Hematopoietic multipotent progenitor cell (in vitro differentiated cells): Measurements from ENCODE around the gene RELT. TPM values are rescaled to one million over a fixed set of nuclear protein-coding genes. Genes with fewer than 3 reads are reported as not detected.

ENCODE experiments used
- DNase-seq, 3 donors: peaks; one replicate each; pipeline ENCODE4 v3.0.0-alpha.2; 2011 to 2015; ENCODE audit warnings: low read depth in 2 of 3, low spot score in 2 of 3
- total RNA-seq: library from RNA; depleted of rRNA; stranded (reverse); fragments of >200 nt; gene quantifications from one replicate; pipeline ENCODE4 v1.2.3, GENCODE V29; 2012

RELT gene
- total RNA-seq, 1 donor: 69.2 TPM

DNA sequence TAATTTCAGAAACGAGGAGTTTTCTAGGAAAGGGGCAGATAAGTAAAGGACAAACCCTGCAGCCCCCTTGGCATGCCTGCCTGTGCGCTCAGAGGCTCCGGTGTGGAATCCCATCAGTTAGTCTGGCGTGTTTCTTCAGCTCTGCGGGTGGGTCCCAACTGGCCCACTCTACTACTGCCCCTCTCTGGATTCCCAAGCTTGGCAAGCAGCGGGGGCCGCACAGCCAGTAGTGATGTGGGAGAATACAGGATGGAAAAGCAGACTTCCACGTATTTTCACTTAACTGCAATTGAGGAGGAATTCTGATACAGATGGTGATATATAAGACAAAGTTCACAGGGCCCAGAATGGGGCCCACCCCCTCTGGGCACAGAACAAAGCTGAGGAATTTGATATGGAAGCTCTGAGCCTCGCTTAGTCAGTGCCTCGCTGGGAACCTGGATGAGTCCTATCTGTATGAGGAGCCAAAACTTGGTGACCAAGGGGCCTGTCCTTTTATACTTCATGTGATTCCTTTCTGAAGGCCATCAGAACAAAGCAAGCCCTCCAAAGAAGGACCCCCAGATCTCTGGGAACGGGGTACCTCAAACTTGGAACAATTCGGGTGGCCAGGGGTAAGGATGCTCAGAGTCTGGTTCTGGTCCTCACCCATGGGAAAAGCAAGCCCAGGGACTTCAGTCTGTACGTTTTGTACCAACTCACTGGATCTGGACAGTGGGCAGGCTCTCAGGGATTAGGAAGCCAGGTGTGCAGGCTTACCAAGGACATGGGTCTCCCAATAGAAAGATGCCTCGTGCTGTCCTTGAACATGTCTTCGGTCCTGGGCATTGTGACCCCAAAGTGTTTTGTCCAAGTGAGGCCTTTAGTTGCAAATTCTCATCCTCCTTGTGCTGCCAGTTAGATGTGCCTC lies 26.0 kb downstream of the RELT start:
- DNase-seq: no peak

DNA sequence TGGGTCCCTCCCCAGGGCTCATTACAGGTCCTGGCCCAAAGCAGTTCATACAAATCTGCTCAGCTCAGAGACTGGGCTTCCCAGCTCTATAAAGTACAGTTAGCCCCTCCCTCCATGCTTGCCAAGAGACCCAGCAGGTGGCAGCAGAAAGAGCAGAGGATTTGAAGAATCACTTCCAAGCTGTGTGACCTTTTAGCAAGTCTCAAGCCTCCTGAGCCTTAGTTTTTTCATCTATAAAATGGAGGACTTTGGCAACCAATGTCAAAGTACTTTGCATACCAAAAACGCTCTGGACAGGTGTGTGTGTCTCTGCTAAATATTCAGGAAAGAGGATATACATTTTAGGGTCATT lies 26.6 kb downstream of the RELT start:
- DNase-seq: peak in 1 of 3 donors; percentile 65

DNA sequence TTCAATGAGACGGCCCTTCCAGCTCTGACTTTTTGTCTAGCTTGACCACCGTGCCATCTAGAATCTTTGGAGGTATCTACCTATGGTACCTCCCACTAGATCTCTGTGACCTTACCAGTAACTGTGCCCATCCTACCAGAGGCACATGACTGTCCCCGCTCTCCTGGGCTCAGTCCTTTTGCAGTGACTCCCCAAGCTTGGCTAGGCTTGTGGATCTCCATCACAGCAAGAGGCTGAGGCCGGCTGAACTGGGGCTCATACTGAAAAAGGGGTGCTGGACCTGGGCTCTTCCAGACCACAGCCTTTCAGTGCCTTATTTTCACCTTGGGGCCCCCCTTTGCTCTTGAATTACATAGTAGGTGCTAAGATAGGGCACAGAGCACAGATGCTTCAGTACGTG lies 27.3 kb downstream of the RELT start:
- no peak for DNase-seq

DNA sequence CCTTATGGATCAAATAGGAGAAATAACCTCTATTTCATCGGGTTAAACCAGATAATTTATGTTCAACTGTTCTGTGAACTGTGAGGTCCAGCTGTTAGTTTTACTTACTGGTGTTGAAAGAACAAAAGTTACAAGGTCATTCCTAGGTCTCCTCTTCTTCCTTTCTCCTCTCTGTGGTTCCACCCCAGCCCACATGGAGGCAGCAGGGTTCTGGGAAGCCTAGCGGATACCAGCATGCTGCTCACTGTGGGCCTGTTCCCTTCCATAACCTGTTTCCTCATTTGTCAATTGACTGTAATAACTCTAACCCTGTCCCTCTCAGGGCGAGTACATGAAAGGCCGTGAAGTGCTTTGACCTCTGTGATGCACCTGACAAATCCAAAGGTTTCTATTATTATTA lies 27.8 kb downstream of the RELT start:
- peak in 2 of 3 donors; percentile 56 to 77 for DNase-seq

DNA sequence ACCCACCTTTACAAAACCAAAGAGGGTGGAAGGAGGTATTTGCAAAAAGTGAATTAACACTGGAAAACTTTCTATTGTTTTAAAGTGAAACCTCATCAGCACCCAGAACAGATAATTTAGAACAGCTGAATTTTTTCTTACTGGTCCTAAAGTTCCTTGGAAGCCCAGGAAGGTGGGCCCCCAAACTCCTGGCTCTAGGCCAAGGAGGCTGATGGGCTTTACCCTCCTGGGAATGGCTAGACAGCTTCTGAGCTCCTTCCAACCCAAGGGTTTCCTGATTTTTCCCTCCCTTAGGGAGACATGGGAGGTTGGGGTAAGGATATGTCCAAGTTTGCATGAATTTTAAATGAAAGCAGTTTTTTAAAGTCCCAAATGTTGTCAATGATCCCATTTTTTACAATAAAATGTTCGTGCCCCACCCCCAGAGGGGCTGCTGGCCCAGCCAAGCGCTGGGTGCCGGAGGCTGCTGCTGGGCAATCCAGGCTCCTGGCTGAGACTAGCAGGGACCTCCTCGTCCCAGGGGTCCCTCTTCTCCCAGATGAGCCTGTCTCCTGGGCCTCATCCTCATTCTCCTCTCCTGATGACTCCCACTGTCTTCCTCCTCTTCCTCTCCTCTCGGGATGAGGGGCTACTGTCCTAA lies 28.4 kb downstream of the RELT start:
- no peak for DNase-seq

DNA sequence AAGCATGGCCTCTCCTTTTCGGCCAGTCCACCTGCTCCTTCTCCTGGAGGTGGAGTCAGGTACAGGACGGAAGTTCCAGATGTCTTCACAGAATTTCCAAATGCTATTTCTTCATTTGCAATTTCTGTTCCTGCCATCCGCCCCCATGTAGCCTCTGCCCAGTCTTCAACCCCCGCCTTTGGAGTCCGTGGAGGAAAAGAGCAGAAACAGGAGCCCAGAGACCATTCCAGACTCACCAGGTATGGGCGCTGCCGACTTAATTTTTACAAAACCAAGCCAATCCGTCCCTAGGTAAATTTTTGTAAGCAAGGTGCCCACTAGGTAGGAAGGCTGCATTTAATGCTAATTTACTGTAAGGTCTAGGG lies 28.9 kb downstream of the RELT start:
- DNase-seq: no peak

DNA sequence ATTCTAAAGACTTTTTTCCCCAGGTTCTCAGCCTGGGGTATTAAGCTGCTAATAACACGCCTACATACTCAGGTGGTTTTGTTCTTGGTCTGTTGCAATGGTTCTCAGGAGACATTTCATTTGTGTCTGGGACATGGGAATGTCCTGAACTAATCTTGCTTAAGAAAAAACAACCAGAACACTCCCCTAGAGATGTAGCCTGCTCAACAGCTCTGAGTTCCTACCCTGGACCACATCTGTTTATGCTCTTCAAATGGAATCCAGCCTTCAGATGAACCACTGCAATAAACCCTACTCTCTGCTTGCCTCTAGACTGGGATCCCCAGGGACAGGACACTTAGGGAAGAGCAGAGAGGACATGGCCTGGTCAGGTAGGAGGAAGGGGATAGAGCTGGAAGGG lies 29.9 kb downstream of the RELT start:
- DNase-seq: no peak

DNA sequence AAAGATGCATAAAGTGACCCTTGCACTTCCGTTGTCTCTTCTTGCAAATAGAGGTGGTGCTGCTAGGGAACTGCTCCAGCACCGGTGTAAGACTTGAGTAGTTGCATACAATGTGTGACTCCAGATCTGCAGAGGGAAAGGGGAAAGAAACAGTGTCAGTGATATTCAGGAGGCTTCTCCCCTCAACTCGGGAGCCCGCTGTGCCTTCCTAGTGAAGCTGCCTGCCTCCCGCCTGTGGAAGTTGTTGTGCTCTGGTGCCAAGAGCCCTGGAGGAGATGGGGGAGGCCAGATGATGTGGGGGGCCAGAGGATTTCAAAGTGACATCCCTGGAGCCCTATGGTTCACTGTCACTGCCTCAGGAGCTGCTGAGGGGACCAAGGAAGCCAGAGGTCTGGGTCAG lies 30.4 kb downstream of the RELT start:
- DNase-seq: no peak

DNA sequence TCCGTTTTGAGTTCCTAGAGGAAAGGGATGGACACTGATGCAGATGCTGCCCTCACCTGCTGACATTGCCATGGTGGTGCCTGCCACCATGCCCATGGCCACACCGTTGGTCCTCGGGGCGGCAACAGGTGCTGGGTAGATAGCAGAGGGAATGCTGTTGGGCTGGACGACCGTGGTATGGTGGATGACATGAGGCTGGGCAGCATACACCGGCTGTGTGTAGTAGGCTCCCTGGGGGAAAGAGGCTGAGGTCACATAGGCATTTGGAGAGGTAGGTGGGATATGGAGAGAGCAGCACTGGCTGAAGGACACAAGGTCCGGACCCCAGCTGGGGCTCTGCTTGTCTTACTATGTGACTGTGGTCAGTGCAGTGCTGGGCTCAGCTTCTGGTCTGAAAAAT lies 33.2 kb downstream of the RELT start:
- DNase-seq: no peak

DNA sequence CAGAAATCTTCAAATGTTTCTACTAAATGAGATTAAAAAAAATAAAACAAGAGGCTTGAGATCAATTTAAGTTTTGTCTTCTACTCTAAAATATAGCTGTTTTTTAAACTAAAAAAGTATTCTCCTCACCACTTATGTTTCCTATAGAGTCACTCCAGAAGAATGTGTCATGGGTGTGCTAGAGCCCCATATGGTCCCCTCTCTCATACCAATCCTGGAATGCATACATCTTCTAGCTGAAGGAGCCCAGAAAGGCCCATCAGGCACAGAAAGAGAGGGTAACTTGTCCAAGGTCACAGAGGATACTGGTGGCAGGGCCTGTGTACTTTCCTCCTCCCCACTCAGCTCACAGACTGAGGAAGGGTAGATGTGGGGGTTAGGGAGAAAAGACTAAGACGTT lies 34.4 kb downstream of the RELT start:
- no peak for DNase-seq

DNA sequence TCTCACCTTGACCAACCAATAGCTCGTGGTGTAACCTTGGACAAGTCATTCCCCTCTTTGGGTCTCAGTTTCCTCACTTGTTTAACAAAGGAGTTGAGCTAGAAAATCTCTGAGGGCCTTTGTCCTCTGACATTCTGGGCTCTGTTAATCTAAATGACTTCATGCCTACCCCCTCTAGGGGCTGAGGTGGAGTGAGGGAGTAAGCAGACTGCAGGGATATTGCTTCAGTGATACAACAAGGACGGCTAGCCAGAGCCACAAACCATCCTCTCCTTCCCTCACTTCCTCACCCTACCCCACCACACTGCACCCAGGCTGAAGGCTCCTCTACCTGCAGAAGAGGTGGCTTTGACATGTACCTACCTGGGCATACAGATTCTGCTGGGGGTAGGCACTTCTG lies 34.8 kb downstream of the RELT start:
- no peak for DNase-seq

DNA sequence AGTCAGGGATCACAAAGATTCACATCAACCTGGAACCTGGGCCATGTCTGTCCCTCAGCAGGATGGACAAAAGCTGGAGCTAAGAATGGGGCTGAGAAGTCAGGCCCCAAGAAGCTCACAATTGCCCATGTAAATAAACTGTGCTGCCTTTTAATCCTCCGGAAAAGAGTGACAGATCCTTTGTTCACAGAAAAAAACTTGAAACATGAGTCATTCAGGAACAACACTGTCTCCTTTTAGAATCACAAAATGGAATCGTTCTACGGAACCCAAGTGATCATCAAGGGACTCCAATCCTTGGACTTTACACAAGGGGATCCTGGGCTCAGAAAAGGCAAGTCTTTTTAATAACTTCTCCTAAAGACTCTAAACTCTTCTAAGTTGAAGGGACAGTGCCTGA lies 36.1 kb downstream of the RELT start:
- no peak for DNase-seq

DNA sequence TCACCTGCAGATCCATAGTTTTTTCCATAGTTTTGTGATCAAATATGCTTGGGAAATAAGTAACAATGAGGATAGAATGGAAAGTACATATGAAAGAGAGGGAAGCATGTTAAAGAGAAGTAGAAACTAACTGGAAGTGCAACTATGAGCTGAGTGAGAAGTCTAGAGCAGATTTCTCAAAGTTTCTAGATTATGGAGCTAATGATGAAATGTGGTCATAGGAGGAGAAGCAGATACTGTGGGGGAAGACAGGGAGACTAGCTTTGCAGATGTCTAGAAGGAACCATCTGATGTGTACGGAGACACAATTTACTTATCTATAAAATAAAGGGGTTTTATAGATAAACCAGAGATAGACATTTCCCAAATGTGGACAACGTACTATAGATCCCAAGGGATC lies 37.1 kb downstream of the RELT start:
- no peak for DNase-seq

DNA sequence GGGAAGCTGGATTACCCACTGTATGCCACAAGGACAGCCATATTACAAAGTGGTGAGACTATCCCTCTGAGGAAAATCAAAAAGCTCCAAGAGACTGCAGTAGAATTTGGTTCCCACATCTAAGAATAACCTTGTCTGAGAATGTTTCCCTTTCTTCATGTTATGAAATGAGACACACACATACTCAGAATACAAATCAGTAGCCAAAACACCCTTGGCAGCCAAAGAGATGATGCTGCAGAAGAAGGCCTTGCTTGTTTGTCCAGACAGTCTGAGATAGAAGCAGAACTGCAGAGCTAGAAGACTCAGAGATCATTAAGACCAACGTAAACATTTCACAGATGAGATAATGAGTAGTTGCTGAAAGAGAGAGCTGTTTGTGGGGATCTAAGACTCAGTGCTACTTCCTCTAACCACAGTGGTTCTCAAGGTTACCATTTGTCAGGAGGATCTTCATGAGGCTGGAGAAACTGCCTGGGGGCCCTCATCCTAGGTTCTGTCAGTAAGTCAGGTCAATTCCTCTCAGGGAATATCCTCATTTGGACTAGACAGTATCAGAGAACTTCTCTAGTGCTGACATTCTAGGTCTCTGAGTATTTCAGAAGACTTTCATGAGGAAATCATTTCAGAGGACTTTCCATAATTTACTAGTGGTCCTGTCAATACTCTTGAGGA lies 38.9 kb downstream of the RELT start:
- DNase-seq: peak in 1 of 3 donors; percentile 21

DNA sequence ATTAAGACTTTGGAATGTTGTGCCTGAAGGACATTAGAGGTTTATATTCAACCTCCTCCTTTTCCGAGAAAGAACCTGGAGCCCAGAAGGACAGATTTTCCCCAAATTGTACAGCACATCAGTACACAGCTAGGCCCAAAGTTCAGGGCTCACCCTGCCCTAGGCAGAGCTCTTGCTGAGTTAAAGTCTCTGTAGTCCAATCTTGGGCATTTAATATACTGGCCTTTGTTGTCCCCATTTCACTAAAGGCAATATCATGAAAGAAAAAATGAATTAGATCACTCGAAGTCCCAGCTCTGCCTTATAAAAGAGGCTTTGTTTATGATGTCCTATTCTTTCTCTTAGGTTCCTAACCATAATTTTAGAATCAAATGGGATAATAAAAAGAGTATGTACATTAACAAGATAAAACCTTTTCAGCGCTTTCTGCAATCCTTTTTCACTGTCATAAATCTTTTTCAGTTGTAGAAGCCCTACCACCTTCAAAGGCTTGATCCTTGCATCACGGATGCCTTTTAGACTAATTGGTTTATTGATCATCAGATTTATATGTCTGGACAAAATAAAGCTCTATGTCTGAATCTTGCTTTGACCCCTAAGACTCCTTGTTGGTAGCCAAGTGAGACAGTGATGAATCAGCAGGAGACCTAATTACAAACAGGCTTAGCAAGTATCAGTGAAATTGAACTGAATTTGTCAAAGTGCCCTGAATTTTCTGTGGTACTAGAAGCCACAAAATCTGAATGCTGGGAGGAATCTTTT lies 39.8 kb downstream of the RELT start:
- no peak for DNase-seq

DNA sequence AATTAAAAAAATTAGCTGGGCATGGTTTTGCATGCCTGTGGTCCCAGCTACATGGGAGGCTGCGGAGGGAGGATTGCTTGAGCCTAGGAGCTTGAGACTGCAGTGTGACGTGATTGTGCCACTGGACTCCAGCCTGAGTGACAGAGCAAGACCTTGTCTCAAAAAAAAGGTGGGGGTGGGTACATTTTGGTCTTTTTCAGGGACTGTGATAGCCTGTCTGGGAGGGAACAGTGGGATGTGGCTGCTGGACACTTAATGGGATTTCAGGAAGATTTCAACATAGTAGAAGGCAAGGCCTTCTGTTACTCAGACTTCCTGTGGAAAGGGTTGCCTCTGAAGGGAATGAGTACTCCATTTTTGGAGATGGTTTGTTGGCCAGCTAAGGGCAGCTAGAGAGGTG lies 40.6 kb downstream of the RELT start:
- no peak for DNase-seq

DNA sequence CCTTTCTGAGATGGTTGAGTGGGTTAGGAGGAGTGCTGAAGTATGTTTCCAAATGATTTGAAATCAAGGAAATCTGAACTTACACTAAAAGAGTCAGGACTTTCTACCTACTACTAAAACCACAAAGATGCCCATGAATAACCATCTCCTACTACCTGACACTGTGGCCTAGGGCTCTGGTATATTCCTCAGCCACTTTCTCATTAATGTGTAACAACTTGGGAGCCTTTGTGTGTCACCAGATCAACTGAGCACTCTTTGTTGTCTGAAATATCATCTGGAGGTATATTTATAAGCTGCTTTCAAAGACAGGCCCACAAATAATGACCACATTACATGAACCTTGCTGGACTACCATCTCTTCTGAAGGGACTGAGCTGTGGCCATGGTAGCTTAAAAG lies 43.9 kb downstream of the RELT start:
- no peak for DNase-seq

DNA sequence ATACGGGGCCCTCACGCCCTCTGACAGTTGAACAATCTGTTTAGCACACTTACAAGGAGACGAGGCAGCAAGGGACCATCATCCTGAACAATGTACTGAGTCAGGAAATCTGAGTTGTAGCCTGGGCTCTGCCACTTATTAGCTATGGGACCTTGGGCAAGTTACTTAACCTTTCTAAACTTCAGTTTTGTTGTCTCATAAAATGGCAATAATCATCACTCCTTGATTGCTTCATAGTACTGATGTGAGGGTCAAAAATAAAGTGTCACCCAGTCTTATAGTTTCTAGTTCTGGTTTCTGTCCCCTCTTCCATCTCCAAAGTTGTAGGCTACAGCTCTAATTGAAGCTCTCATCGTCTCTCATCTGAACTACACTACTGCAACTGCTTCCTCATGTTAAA lies 46.7 kb downstream of the RELT start:
- no peak for DNase-seq

DNA sequence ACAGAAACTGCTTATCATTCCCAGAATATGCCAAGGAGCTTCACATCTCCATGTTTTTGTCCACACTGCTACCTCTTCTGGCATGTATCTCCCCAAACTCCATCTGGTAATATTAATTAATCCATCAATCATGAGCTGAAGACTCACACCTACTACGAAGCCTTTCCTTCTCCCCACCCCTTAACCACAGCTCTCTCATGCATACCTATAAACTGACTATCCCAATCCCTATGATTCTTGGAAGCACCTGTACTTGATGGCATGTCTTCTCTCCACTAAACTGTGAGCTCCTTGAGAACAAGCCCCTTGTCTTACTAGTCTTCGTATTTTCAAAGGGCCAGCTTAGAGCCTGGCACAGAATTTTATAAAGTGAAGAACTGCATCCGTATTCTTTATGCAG lies 47.3 kb downstream of the RELT start:
- no peak for DNase-seq

DNA sequence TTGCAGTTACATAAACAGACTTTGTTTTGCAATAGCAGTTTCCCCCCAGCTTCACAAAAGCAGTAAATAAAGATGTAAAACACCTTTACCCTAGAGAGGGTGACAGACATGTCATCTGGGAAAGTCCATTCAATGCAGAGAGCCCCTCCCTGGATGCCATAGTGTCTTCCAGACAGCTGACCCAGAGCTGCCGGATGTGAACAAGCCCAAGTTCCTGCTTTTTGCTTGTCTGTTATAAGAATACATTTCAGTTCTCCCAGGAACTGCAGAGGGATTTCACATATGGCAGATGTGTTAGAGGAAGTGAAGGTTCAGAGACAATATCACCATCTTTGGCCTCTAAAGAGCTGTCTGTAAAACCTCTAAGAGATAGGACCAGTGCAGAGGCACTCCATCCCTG lies 48.9 kb downstream of the RELT start:
- no peak for DNase-seq

DNA sequence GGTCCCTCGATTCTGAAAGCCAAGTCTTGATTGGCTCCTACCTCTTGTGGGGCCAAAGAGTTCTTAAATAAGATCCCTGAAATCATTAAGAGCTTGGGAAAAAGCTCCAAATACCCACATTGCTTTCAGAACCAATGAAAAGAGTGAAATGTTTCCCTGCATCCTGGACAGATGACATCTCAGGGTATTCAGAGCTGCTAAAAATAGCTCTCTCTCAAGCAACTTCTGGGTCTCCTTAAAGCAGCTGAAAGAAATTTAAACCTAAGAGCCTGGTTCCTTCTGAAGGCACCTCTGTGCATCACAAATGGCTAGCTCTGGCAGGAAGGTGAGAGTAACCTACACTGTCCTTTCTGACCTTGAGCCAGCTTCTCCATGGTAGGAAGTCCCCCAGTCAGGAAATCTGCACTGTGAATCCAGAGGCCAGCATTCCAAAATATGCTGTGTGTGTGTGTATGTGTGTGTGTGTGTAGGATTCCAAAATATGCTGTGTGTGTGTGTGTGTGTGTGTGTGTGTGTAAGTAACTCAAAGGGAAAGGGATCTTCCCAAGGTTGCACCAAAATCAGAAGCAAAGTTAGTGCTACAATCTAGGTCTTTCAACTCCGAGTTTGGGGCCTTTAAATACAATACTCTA lies 50.1 kb downstream of the RELT start:
- DNase-seq: no peak
